ENCODE data around the gene ASCL2. TPM values are rescaled to one million over a fixed set of nuclear protein-coding genes. Genes with fewer than 3 reads are reported as not detected.

ASCL2 gene
- total RNA-seq, 1 experiment from 2014 or later = 0.35 TPM

DNA sequence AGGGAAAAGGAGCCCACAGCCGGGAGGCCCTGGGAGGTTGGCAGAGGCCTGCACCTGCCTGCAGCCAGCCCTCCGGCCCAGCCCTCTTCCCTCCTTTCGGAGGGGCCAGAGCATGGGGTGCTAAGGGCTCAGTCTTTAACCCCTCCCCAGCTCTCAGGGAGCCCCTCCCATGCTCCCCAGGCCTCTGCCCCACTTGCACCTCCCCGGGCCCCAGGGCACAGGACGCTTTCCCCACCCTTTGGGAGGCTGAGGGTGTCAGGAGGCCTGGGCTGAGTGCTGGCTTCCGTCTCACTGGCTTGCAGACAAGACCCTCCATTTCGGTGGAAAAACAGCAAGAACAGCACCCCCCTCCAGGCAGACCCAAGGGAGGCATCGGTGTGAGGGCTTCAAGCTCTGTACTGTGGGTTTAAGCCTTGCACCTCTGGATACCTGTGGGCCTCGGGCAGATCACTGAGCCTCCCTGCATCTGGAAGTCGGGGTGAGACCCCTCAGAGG is 7.3 kb downstream of the ASCL2 start:
- H2AFZ ChIP-seq (ENCODE audit: low read length) = no peak overlapping the region
- H4K5ac ChIP-seq (ENCODE audit: insufficient read length, low read depth, low read length) = no peak overlapping the region
- no peak overlapping the region for H3K4ac ChIP-seq (ENCODE audit: low read depth, low read length)
- no peak overlapping the region for H2BK12ac ChIP-seq (ENCODE audit: insufficient read length, low read depth, low read length)
- no peak overlapping the region for H3K18ac ChIP-seq (ENCODE audit: insufficient read length, low read depth, low read length)
- no peak overlapping the region for H4K91ac ChIP-seq (ENCODE audit: insufficient read length, low read depth, low read length)
- no peak overlapping the region for H2BK15ac ChIP-seq (ENCODE audit: low read depth, low read length)
- H3K4me3 Mint-ChIP-seq = no peak overlapping the region
- WGBS (ENCODE audit: extremely low coverage, insufficient read length, low lambda C conversion rate) = no CpG with 5 or more reads among the region's 10 CpGs
- H3K79me1 ChIP-seq (ENCODE audit: insufficient read depth, low read depth, low read length, poor library complexity, severe bottlenecking) = no peaks in the 10 kb centered on the region
- peaks cover 7% of the 10 kb centered on the region; the same call in 1 of the 2 replicates for H3K27me3 ChIP-seq (ENCODE audit: insufficient read depth, low read length)
- no peak for DNase-seq
- no peak overlapping the region for H3K4me2 ChIP-seq (ENCODE audit: insufficient read depth, insufficient read length, low read length)
- H4K8ac ChIP-seq (replicated peaks; ENCODE audit: insufficient read length, low read depth, low read length) = no peak overlapping the region
- H3K56ac ChIP-seq (ENCODE audit: insufficient read length, low read depth, low read length) = no peak overlapping the region
- no peaks in the 10 kb centered on the region for H3K23me2 ChIP-seq (ENCODE audit: insufficient read length, low read depth, low read length, poor library complexity, severe bottlenecking)
- H4K20me1 ChIP-seq (ENCODE audit: control insufficient read depth, insufficient read depth, insufficient read length) = peaks cover 3% of the 10 kb centered on the region
- peaks cover 0 to 3% of the 10 kb centered on the region in 2 experiments; a peak in 1 of 4 replicates for H3K4me1 Mint-ChIP-seq
- H3K9me3 ChIP-seq (ENCODE audit: control insufficient read depth, low read depth, low read length) = no peaks in the 10 kb centered on the region
- no peak overlapping the region for H2BK20ac ChIP-seq (ENCODE audit: low read depth, low read length, poor library complexity, severe bottlenecking)
- H3T11ph ChIP-seq (ENCODE audit: low read length) = no peak overlapping the region
- H3K79me2 ChIP-seq (ENCODE audit: insufficient read depth, low read length) = no peaks in the 10 kb centered on the region
- H3K14ac ChIP-seq (ENCODE audit: insufficient read depth, low read length) = no peak overlapping the region
- no peaks in the 10 kb centered on the region for H3K4me1 ChIP-seq (ENCODE audit: insufficient read depth, low read length)
- no peak overlapping the region for H2BK120ac ChIP-seq (ENCODE audit: low read depth, low read length, poor library complexity, severe bottlenecking)
- H3K27ac Mint-ChIP-seq = no peak overlapping the region
- H2AK5ac ChIP-seq (ENCODE audit: insufficient read length, low read length) = no peak overlapping the region
- H2BK5ac ChIP-seq (ENCODE audit: insufficient read length, low read length) = no peak overlapping the region
- H3K9ac ChIP-seq (ENCODE audit: extremely low read depth, insufficient read length, low read length) = no peak overlapping the region
- TF ChIP-seq, protein P1, sequence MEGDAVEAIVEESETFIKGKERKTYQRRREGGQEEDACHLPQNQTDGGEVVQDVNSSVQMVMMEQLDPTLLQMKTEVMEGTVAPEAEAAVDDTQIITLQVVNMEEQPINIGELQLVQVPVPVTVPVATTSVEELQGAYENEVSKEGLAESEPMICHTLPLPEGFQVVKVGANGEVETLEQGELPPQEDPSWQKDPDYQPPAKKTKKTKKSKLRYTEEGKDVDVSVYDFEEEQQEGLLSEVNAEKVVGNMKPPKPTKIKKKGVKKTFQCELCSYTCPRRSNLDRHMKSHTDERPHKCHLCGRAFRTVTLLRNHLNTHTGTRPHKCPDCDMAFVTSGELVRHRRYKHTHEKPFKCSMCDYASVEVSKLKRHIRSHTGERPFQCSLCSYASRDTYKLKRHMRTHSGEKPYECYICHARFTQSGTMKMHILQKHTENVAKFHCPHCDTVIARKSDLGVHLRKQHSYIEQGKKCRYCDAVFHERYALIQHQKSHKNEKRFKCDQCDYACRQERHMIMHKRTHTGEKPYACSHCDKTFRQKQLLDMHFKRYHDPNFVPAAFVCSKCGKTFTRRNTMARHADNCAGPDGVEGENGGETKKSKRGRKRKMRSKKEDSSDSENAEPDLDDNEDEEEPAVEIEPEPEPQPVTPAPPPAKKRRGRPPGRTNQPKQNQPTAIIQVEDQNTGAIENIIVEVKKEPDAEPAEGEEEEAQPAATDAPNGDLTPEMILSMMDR (conservative IDR thresholded peaks at IDR 0.05) = no peak
- H3K23ac ChIP-seq (ENCODE audit: insufficient read length, low read depth, low read length) = no peak overlapping the region
- H3K27ac ChIP-seq (ENCODE audit: insufficient read length, low read depth, low read length) = no peak overlapping the region
- peaks cover 67% of the 10 kb centered on the region for H3K27me3 Mint-ChIP-seq (ENCODE audit: low read depth)
- H3K36me3 Mint-ChIP-seq (ENCODE audit: insufficient read depth in 1 of 3, low read depth in 3 of 3) = no peaks in the 10 kb centered on the region
- H3K9me3 Mint-ChIP-seq = no peaks in the 10 kb centered on the region; a peak in 1 of 5 replicates

Data from H9 (cell line).